GM12878 (cell line): ENCODE data around the gene KCNQ1. TPM values are rescaled to one million over a fixed set of nuclear protein-coding genes. Genes with fewer than 3 reads are reported as not detected.

ENCODE experiments used
- ATAC-seq: fragments of 200-7000 bp; cut with Tn5 transposase; 3 replicates; pipeline ENCODE4 v1.9.1; 2020; ENCODE audit warnings: mild to moderate bottlenecking, moderate library complexity
- BruUV-seq: library from RNA; stranded (reverse); fragments of 400-500 nt; replicated peaks from 2 replicates; lab custom pipeline; 2021; lab: Mats Ljungman, UMichigan
- CTCF ChIA-PET: fragments of 300-600 bp; sonication (Branson Sonifier 250); formaldehyde crosslinking; extraction: SDS; loops from one replicate; lab custom pipeline; 2021; ENCODE audit warnings: inconsistent platforms; lab: Yijun Ruan, JAX
- POLR2A ChIA-PET: fragments of 350-600 bp; formaldehyde crosslinking; extraction: SDS; loops from one replicate; lab custom pipeline; 2021; ENCODE audit warnings: inconsistent platforms; lab: Charles Lee
- RAD21 ChIA-PET: fragments of 300-600 bp; sonication (Branson Sonifier 250); formaldehyde crosslinking; loops from one replicate; lab custom pipeline; 2023; ENCODE audit warnings: antibody characterized with exemption; ENCODE audit not compliant: unreplicated experiment; lab: Charles Lee
- SMC1A ChIA-PET: fragments of 300-600 bp; sonication (Branson Sonifier 250); formaldehyde crosslinking; loops from one replicate; lab custom pipeline; 2023; ENCODE audit not compliant: unreplicated experiment, uncharacterized antibody; lab: Charles Lee
- DNase-seq: peaks from one replicate; pipeline ENCODE4 v3.0.0-alpha.2; 2011; ENCODE audit warnings: low read depth, low spot score
- FAIRE-seq: peaks from 3 replicates; lab custom pipeline; 2011; peaks lifted over from hg19 to GRCh38; lab: Jason Lieb, UNC
- H2AFZ ChIP-seq: 2 replicates; pipeline ENCODE4 v1.6.0; 2011; ENCODE audit warnings: low read depth, low read length, control low read depth; ENCODE audit not compliant: control insufficient read depth
- H3K27ac ChIP-seq: 2 replicates; pipeline ENCODE4 v1.5.1; 2011; ENCODE audit warnings: control low read depth; ENCODE audit not compliant: control insufficient read depth, insufficient read depth
- H3K27me3 ChIP-seq, 2 experiments: replicated peaks in 1 of 2; 2 replicates each; pipeline versions ENCODE4 v1.6.0 to v1.6.1; 2011; ENCODE audit warnings: low read length in 1 of 2; ENCODE audit not compliant: control insufficient read depth in 2 of 2, insufficient read depth in 2 of 2
- H3K36me3 ChIP-seq, 2 experiments: 2 replicates each; pipeline ENCODE4 v1.5.1; 2011; ENCODE audit warnings: low read length in 1 of 2; ENCODE audit not compliant: control insufficient read depth in 2 of 2, insufficient read depth in 2 of 2
- H3K4me1 ChIP-seq: 2 replicates; pipeline ENCODE4 v1.6.1; 2011; ENCODE audit warnings: mild to moderate bottlenecking, low read length, moderate library complexity, mixed read lengths; ENCODE audit not compliant: control insufficient read depth, insufficient read depth
- H3K4me2 ChIP-seq: 2 replicates; pipeline ENCODE4 v1.6.0; 2011; ENCODE audit warnings: control low read depth; ENCODE audit not compliant: control insufficient read depth, insufficient read depth
- H3K4me3 ChIP-seq: fragments of 200-600 bp; sonication (generic); 2 replicates; pipeline ENCODE4 v1.5.1; 2016
- H3K79me2 ChIP-seq: 2 replicates; pipeline ENCODE4 v1.6.0; 2011; ENCODE audit warnings: low read length; ENCODE audit not compliant: control insufficient read depth, insufficient read depth
- H3K9ac ChIP-seq: 2 replicates; pipeline ENCODE4 v1.8.0; 2011; ENCODE audit warnings: low read length, control low read depth, mixed read lengths; ENCODE audit not compliant: control insufficient read depth, insufficient read depth
- H3K9me3 ChIP-seq: replicated peaks from 3 replicates; pipeline ENCODE4 v1.5.1; 2011; ENCODE audit warnings: mild to moderate bottlenecking, low read length; ENCODE audit not compliant: control insufficient read depth, insufficient read depth
- H4K20me1 ChIP-seq: 2 replicates; pipeline ENCODE4 v1.6.0; 2011; ENCODE audit not compliant: control insufficient read depth, insufficient read depth
- CBFB ChIP-seq: IDR thresholded peaks from 2 replicates; pipeline ENCODE4 v1.6.1; 2016; ENCODE audit warnings: antibody characterized with exemption, low read depth
- CHD4 ChIP-seq: fragments of 200-600 bp; sonication (generic); IDR thresholded peaks from 2 replicates; pipeline ENCODE4 v1.6.1; 2016; ENCODE audit warnings: mild to moderate bottlenecking
- ESRRA ChIP-seq: IDR thresholded peaks from 2 replicates; pipeline ENCODE4 v1.6.1; 2012; ENCODE audit warnings: mild to moderate bottlenecking, low read length, improper control_type of control experiment
- KAT2A ChIP-seq: conservative IDR thresholded peaks from 2 replicates; pipeline ENCODE4 v1.6.1; 2011; ENCODE audit warnings: low read depth, low read length; ENCODE audit not compliant: control insufficient read depth
- NKRF ChIP-seq: fragments of 450-650 bp; conservative IDR thresholded peaks from 2 replicates; pipeline ENCODE4 v1.6.1; 2017; ENCODE audit warnings: mild to moderate bottlenecking, moderate library complexity
- PAX5 ChIP-seq: IDR thresholded peaks from 2 replicates; pipeline ENCODE4 v1.6.1; 2011; ENCODE audit warnings: low read depth, low read length, borderline replicate concordance
- RBBP5 ChIP-seq: fragments of 200-600 bp; sonication (generic); conservative IDR thresholded peaks from 2 replicates; pipeline ENCODE4 v1.6.1; 2016
- RELB ChIP-seq: fragments of 450-650 bp; IDR thresholded peaks from 2 replicates; pipeline ENCODE4 v1.6.1; 2017; ENCODE audit warnings: low read depth, mild to moderate bottlenecking, moderate library complexity
- SKIL ChIP-seq: fragments of 450-650 bp; IDR thresholded peaks from 2 replicates; pipeline ENCODE4 v1.6.1; 2017; ENCODE audit warnings: mild to moderate bottlenecking, low read depth, inconsistent platforms; ENCODE audit not compliant: poor library complexity, severe bottlenecking
- SMAD1 ChIP-seq: fragments of 450-650 bp; IDR thresholded peaks from 2 replicates; pipeline ENCODE4 v1.6.1; 2018; ENCODE audit warnings: mild to moderate bottlenecking, low read depth; ENCODE audit not compliant: partially characterized antibody
- TCF7 ChIP-seq: IDR thresholded peaks from 2 replicates; pipeline ENCODE4 v1.6.1; 2014; ENCODE audit warnings: antibody characterized with exemption, borderline replicate concordance
- ZBED1 ChIP-seq: IDR thresholded peaks from 2 replicates; pipeline ENCODE4 v1.6.1; 2016; ENCODE audit warnings: borderline replicate concordance
- ZBTB4 ChIP-seq: fragments of 450-650 bp; formaldehyde crosslinking; IDR thresholded peaks from 2 replicates; pipeline ENCODE4 v1.4.0; 2022; ENCODE audit warnings: mild to moderate bottlenecking, moderate library complexity
- ZNF274 ChIP-seq: IDR thresholded peaks from one replicate; pipeline ENCODE4 v1.8.0; 2011; ENCODE audit not compliant: insufficient read length, insufficient read depth
- WGBS: methylation state at CpG from one replicate; pipeline ENCODE4 v1.1.6; 2016; ENCODE audit warnings: low lambda C conversion rate; ENCODE audit not compliant: insufficient replicate concordance, insufficient coverage; ENCODE audit errors: missing lambda C conversion rate; 5-methylcytosine and 5-hydroxymethylcytosine counted together
- in situ Hi-C: fragments of 300-500 bp; cut with MboI; formaldehyde crosslinking; loops from 9 replicates; pipeline ENCODE4 v1.14.3; 2018; ENCODE audit warnings: mixed read lengths
- intact Hi-C: fragments of 100-400 bp; cut with micrococcal nuclease; formaldehyde crosslinking; loops from one replicate; pipeline ENCODE4 v1.14.2; 2022; ENCODE audit not compliant: unreplicated experiment
- polyA plus RNA-seq, 11 experiments: library from polyadenylated mRNA; depleted of rRNA in 4 of 11; unstranded in 6 of 11; stranded (reverse) in 5 of 11; fragments of >200 nt; fragmentation: Nextera tagmentation in 4 of 11; fragmentation: Illumina TruSeq in 1 of 11; extraction: Ambion mirVana in 4 of 11; extraction: Trizol in 1 of 11; gene quantifications; 1 replicate in 1 of 11; 2 replicates in 10 of 11; pipeline versions ENCODE4 v1.2.1 to v1.2.3, GENCODE V29; 2011 to 2016; ENCODE audit warnings: inconsistent platforms in 2 of 11, missing spikeins in 2 of 11, low read depth in 1 of 11
- total RNA-seq, 4 experiments: library from RNA; depleted of rRNA in 3 of 4; stranded (reverse); fragments of >200 nt in 3 of 4; fragmentation: Illumina TruSeq in 1 of 4; extraction: Trizol in 1 of 4; gene quantifications; 2 replicates each; pipeline versions ENCODE4 v1.2.1 to v1.2.3, GENCODE V29; 2013 to 2021

Gene KCNQ1
- total and polyA plus RNA-seq, 10 of the 15 experiments (the other 5 are each of a cell fraction or from before 2014, with no cell fraction given), result 0.03 to 0.15 (median 0.12) TPM; not detected in 7

- H3K9ac ChIP-seq, result no peak overlapping the region
- ChIA-PET POLR2A (no interaction called here), RAD21 (no interaction called here), SMC1A (no interaction called here), CTCF (no interaction called here)
- in situ Hi-C loops, result no loop called here
- no peak overlapping the region for H3K4me3 ChIP-seq
- no peaks in the 10 kb centered on the region for H3K36me3 ChIP-seq
- H3K79me2 ChIP-seq, result no peaks in the 10 kb centered on the region
- WGBS, result 43% methylated on average over 28 of the region's 28 CpGs
- ATAC-seq, result no peak
- H3K4me1 ChIP-seq, result no peaks in the 10 kb centered on the region
- no peak for DNase-seq
- H3K4me2 ChIP-seq, result no peak overlapping the region
- H3K27ac ChIP-seq, result no peak overlapping the region
- BruUV-seq, result no TSS peak
- no peaks in the 10 kb centered on the region for H3K9me3 ChIP-seq
- H2AFZ ChIP-seq, result no peak overlapping the region
- no peak for FAIRE-seq
- intact Hi-C loops, result no loop called here
- H3K27me3 ChIP-seq, result no peaks in the 10 kb centered on the region; a peak in 1 of 4 replicates
- H4K20me1 ChIP-seq, result no peaks in the 10 kb centered on the region
- no peak for TF ChIP-seq NKRF
- no peak for TF ChIP-seq SKIL
- no peak for TF ChIP-seq KAT2A
- no peak for TF ChIP-seq PAX5
- TF ChIP-seq ZBED1, result no peak
- TF ChIP-seq ESRRA, result no peak
- no peak for TF ChIP-seq SMAD1
- TF ChIP-seq CBFB, result no peak
- no peak for TF ChIP-seq RBBP5
- no peak for TF ChIP-seq RELB
- no peak for TF ChIP-seq TCF7
- TF ChIP-seq ZBTB4 (CRISPR knock-in tag), result no peak
- no peak for TF ChIP-seq CHD4
- TF ChIP-seq ZNF274, result no peak
Observed at GRCh38 chr11:2731130-2732125, 286.6 kb downstream of the KCNQ1 start.
